OCI-LY7 (cell line): ENCODE results near the gene MAGIX.

ENCODE experiments used
- CTCF ChIP-seq: fragments of 200-600 bp; sonication (generic); conservative IDR thresholded peaks from 2 replicates; pipeline ENCODE4 v1.5.1; 2014; ENCODE audit warnings: mild to moderate bottlenecking, antibody characterized with exemption, low read length, moderate library complexity, mixed read lengths
- EZH2phosphoT487 ChIP-seq: fragments of 200-600 bp; sonication (generic); IDR thresholded peaks from 2 replicates; pipeline ENCODE4 v1.6.1; 2018; ENCODE audit warnings: low read depth, borderline replicate concordance, mild to moderate bottlenecking, mixed run types, antibody characterized with exemption, low read length, moderate library complexity, mixed read lengths

- TF ChIP-seq CTCF (no peak), EZH2phosphoT487 (no peak)
Observed at GRCh38 chrX:49199315-49199595, 36.7 kb downstream of the MAGIX start.
